T-helper 2 cell treated with Interferon-gamma antibody and Interleukin-4, amounts not matched to agents 5 μg/mL and 100 μg/mL, for 36 hours (primary cell): Measurements from ENCODE around the gene IFI30.
A peak's percentile ranks its signal among the peaks of the same experiment; 100 is the strongest.
"Not testable (repeated sequence)": the region's sequence is repeated elsewhere in the genome, so short reads cannot be mapped to it uniquely, and the experiment has no call there.

ENCODE experiments used
- DNase-seq: peaks from one replicate; pipeline ENCODE4 v3.0.0; 2021; ENCODE audit warnings: low spot score
- H3K27ac Mint-ChIP-seq: one replicate; pipeline ENCODE4 v1.8.0; 2021; ENCODE audit warnings: mild to moderate bottlenecking, mixed read lengths
- H3K27me3 Mint-ChIP-seq: one replicate; pipeline ENCODE4 v1.8.0; 2021; ENCODE audit warnings: low read depth, mixed read lengths
- H3K36me3 Mint-ChIP-seq: one replicate; pipeline ENCODE4 v1.8.0; 2021; ENCODE audit warnings: low read depth, mixed read lengths
- H3K4me1 Mint-ChIP-seq: one replicate; pipeline ENCODE4 v1.8.0; 2021; ENCODE audit warnings: low read depth, mixed read lengths
- H3K4me3 Mint-ChIP-seq: one replicate; pipeline ENCODE4 v1.8.0; 2022; ENCODE audit warnings: mild to moderate bottlenecking, moderate library complexity, mixed read lengths
- H3K9me3 Mint-ChIP-seq: one replicate; pipeline ENCODE4 v1.8.0; 2021; ENCODE audit warnings: mixed read lengths

IFI30 gene

DNA sequence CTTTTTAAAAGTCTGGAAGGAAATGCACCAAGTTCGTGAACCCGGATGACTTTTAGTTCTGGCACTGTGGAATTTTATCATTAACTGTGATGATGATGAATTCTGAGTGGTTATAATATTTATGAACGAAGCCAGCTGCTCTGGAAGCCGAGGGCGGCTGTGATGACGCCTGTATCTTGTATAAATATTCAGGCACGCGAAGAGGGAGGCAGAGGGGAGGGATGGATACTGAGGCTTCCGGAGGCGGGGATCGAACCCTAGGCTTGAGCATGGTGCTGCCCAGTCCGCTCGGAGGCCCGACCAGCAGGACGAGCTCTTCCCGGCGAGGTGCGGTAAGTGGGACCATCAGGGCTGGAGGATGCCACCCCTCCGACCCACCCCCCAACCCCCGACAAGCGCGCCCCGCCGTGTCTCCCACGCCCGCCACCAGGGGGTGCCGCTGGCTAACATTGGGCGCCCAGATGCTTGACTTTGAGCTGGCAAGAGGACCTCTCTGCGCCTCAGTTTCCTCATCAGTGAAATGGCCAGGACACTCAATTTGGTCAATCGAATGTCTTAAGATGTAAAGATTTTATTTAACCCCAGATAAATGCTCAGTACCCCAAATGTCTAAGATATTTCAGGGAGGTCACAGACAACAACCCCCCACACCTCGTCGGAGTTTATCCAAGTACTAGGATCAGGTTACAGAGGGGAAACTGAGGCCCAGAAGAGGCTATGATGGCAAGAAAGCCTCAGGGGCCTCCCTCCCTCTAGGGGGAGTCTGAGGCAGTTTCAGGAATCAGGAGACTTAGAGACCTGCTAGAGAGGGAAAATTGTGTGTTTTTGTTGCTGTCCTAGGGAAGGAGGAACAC lies 34.7 kb downstream of the IFI30 start:
- no peaks in the 10 kb centered on the region for H3K36me3 Mint-ChIP-seq
- H3K4me1 Mint-ChIP-seq, result peaks cover 7% of the 10 kb centered on the region
- peaks cover 6% of the 10 kb centered on the region for H3K27me3 Mint-ChIP-seq
- no peak overlapping the region for H3K4me3 Mint-ChIP-seq
- peak; percentile 34 for DNase-seq
- H3K9me3 Mint-ChIP-seq, result no peaks in the 10 kb centered on the region
- no peak overlapping the region for H3K27ac Mint-ChIP-seq

DNA sequence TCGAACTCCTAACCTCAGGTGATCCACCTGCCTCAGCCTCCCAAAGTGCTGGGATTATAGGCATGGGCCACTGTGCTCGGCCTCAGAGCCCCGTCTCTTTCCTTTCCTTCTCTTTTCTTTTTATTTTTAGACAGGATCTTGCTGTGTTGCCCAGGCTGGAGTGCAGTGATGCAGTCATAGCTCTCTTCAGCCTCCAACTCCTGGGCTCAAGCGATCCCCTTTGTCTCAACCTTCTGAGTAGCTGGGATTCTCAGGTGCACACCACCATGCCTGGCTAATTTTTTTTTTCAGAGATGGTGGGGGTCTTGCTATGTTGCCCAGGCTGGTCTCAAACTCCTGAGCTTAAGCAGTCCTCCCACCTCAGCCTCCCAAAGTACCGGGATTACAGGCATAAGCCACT lies 36.3 kb downstream of the IFI30 start:
- not testable (repeated sequence) for H3K27me3 Mint-ChIP-seq, H3K4me1 Mint-ChIP-seq, H3K4me3 Mint-ChIP-seq, DNase-seq, H3K27ac Mint-ChIP-seq, H3K9me3 Mint-ChIP-seq, H3K36me3 Mint-ChIP-seq

DNA sequence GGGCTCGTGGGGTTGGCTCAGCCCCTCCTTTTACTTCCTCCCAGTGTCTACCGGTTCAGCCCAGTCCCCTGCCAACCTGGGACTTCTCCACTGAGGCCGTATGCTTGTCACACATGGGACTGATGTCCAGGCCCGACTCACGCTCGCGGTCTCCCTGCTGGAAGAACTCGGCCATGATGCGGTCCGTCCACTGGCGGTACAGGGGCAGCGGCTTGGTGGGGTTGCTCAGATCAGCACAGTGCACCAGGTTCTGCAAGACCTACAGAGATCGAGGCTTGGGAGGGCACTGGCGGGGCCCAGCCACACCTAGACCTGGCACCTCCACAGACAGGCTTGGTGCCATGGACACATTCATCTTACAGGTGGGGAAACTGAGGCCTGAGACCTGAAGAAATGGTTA lies 38.1 kb downstream of the IFI30 start:
- Mint-ChIP-seq H3K9me3 (no peaks in the 10 kb centered on the region), H3K27me3 (peaks cover 9% of the 10 kb centered on the region), H3K36me3 (no peaks in the 10 kb centered on the region), H3K27ac (no peak overlapping the region), H3K4me3 (no peak overlapping the region), H3K4me1 (peaks cover 3% of the 10 kb centered on the region)
- no peak for DNase-seq

DNA sequence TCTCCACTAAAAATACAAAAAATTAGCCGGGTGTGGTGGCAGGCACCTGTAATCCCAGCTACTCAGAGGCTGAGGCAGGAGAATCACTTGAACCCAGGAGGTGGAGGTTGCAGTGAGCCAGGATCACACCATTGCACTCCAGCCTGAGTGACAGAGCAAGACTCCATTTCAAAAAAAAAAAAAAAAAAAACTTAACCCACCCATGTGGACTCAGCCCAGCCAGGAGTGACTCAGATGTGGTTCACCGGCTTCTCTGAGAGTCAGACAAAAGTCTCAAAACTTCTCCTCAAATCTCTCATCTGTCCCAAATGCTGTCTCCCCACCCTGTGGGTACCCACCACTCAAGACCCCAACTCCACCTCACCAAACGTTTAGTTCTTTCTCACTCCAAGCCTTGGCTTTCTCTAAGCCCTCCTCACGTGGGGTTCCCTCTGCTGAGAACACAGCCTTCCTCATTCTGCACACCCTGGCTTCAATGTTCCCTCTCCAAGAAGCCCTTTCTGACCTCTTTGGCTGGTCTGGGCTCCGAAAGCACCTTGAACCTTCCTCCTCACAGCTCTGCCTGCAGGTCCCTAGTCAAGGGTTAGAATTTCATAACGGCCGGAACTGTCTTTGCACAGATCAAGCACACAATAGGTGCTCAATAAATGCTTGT lies 41.3 kb downstream of the IFI30 start:
- Mint-ChIP-seq H3K36me3 (no peaks in the 10 kb centered on the region), H3K4me1 (no peaks in the 10 kb centered on the region), H3K27ac (no peak overlapping the region), H3K9me3 (no peaks in the 10 kb centered on the region), H3K27me3 (peaks cover 8% of the 10 kb centered on the region), H3K4me3 (no peak overlapping the region)
- no peak for DNase-seq

DNA sequence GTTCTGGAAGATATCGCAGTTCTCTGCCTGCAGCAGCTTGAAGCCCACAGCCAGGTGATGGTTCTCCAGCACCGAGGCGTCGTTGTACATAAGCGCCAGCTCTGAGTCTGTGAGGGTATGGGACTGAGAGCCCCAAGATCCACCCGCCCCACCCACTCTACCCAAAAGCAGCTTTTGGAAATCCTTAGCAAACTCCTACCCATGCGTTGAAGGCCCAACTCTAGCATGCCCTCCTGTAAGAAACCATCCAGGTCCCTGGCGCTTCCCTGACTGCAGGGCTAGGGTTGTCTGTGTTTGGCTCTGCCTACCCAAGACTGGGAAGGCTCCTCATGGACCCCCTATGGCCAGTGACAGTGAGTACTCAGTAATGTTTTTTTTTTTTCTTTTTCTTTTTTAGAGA lies 43.2 kb downstream of the IFI30 start:
- H3K36me3 Mint-ChIP-seq, result no peaks in the 10 kb centered on the region
- no peak overlapping the region for H3K27ac Mint-ChIP-seq
- H3K4me1 Mint-ChIP-seq, result no peaks in the 10 kb centered on the region
- peaks cover 11% of the 10 kb centered on the region for H3K27me3 Mint-ChIP-seq
- DNase-seq, result no peak
- H3K4me3 Mint-ChIP-seq, result no peak overlapping the region
- no peaks in the 10 kb centered on the region for H3K9me3 Mint-ChIP-seq

DNA sequence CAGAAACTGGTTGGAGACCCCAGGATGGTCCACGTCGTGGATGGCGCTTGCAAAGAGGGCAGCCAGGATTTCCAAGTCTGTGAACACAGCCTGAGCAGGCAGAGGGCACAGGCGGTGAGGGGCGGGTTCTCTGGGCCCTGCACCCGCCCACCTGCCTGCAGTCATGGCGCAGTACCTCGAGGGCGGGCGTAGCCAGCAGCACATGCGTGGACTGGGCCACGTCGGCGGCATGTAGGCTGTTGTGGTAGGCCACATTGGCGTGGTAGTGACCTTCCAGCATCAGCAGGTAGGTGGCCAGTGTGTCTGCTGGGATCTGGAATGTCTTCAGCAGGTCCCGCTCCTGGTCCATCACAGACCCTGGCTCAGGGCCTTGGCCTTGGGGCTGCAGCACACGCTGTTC lies 44.5 kb downstream of the IFI30 start:
- no peak overlapping the region for H3K4me3 Mint-ChIP-seq
- no peak overlapping the region for H3K27ac Mint-ChIP-seq
- H3K27me3 Mint-ChIP-seq, result peaks cover 11% of the 10 kb centered on the region
- no peaks in the 10 kb centered on the region for H3K36me3 Mint-ChIP-seq
- DNase-seq, result no peak
- no peaks in the 10 kb centered on the region for H3K9me3 Mint-ChIP-seq
- no peaks in the 10 kb centered on the region for H3K4me1 Mint-ChIP-seq

DNA sequence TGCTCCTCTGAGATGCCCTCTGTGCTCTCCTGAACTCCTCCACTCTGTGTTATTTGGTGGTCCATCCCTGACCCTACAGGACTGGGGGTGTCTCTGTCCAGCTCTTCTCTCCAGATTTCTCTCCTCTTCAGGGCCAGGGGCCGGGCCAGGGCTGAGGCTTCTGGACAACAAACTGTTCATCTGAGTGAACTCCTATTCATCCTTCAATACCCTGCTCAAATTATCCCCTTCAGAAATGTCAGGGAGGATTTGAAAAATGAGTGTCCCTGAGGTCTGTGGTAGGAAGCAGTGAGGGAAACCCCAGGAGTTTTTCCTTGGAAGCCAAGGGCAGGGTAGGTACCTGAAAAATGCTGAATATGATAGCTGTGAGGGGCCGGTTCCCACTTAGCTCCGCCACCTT lies 45.0 kb downstream of the IFI30 start:
- Mint-ChIP-seq H3K36me3 (no peaks in the 10 kb centered on the region), H3K4me3 (no peak overlapping the region), H3K4me1 (no peaks in the 10 kb centered on the region), H3K9me3 (no peaks in the 10 kb centered on the region), H3K27ac (no peak overlapping the region), H3K27me3 (peaks cover 11% of the 10 kb centered on the region)
- no peak for DNase-seq

DNA sequence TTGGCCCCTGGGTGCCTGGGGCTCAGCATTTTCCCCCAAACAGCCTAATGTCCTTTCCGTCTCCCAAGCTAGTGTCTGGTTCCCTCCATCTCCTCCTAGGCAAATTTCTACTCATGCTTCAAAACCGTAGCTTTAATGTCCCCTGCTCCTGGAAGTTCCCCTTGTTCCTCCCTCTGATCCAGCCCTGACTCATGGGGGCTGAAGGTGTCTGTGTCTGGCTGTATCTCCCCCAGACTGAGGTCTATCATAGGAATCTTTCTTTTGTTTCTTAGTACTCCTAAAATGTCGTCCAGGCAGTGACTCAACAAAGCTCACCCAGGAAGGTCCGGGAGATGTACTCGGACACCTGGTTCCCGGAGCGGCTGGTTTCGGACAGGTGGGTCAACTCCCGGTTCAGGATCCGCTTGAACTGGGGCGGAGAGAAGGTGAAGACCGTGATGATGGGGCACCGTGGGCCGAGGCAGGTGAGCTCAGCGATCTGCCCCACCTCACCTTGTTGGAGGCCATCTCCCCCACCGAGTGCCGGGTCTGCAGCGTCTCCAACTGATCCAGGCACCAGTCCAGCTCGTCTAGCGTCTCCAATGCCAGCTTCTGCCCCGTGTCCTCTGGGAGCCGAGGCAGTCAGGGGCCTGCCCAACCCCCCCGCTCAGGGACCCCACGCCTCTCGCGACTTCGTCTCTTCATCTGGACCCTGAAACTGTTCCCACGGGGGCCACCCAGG lies 46.5 kb downstream of the IFI30 start:
- no peak overlapping the region for H3K4me3 Mint-ChIP-seq
- H3K9me3 Mint-ChIP-seq, result no peaks in the 10 kb centered on the region
- H3K4me1 Mint-ChIP-seq, result peaks cover 8% of the 10 kb centered on the region
- peaks cover 17% of the 10 kb centered on the region for H3K27me3 Mint-ChIP-seq
- H3K27ac Mint-ChIP-seq, result no peak overlapping the region
- no peaks in the 10 kb centered on the region for H3K36me3 Mint-ChIP-seq
- no peak for DNase-seq

DNA sequence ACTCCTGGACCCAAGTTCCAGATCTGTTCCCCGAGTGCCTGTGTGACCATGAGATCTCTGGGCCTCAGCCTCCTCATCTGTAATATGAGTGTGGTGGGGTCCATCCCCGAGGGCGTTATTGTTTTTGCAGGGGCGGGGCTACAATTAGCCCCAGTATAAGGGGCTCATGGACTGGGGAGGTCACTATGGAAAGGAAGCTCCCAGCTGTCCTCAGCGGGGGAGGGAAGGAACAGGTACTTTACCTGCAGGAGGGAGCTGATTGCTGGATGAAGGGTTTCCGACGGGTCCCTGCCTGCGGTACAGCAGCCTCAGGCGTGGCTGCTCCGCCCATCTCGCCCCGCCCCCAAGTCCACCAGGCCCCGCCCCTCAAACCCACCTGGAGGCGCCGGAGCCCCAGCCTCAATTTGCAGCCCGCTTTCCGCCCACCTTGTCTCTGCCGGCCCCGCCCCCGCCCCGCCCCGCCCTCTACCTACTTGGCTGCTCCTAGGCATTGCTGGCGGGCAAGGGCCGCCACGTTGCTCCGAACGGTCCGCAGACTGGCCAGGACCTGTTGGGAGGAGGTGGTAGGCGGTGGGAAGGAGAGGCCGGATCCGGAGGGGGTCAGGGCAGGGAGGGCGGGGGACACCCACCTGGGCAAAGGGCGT lies 47.1 kb downstream of the IFI30 start:
- Mint-ChIP-seq H3K4me3 (no peak overlapping the region), H3K4me1 (peaks cover 8% of the 10 kb centered on the region), H3K36me3 (no peaks in the 10 kb centered on the region), H3K27me3 (peaks cover 22% of the 10 kb centered on the region), H3K9me3 (no peaks in the 10 kb centered on the region), H3K27ac (no peak overlapping the region)
- no peak for DNase-seq

DNA sequence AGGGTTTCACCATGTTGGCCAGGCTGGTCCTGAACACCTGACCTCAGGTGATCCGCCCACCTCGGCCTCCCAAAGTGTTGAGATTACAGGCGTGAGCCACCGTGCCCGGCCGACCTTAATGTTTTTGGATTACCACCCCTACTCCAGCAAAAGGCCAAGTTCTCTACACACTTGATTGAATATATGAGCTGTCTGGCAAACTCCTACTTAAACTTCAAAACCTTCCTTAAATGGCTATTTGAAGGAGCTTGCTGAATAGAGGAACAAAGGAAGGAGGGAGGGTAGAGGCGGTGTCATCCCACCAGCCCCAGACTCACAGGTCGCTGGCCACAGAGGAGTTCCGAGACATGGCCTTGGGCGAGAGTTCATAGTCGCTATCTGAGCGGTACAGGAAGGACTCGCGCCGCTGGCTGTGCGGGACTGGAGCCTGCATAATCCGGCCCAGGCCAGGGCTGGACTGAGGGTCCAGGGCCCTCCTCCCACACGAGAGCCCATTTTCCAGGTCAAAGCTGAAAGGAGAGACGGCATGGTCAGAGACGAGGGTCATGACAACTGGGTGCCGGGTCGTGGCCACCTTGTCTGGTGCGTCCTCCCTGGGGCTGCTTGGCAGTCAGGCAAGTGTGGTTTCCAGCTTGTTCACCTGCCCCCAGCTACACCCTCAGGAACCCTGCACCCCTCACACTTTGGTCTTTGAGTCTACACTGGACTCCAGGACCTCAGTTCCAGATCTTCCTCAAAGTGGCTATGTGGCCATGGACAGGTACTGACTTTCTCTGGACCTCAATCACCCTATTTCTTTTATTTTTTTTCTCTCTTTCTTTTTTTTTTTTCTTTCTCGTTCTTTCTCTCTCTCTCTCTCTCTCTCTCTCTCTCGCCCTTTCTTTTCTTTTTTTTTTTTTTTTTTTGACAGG lies 48.5 kb downstream of the IFI30 start:
- no peak overlapping the region for H3K4me3 Mint-ChIP-seq
- peaks cover 32% of the 10 kb centered on the region for H3K27me3 Mint-ChIP-seq
- no peak for DNase-seq
- H3K9me3 Mint-ChIP-seq, result no peaks in the 10 kb centered on the region
- peaks cover 8% of the 10 kb centered on the region for H3K4me1 Mint-ChIP-seq
- H3K36me3 Mint-ChIP-seq, result no peaks in the 10 kb centered on the region
- H3K27ac Mint-ChIP-seq, result no peak overlapping the region

DNA sequence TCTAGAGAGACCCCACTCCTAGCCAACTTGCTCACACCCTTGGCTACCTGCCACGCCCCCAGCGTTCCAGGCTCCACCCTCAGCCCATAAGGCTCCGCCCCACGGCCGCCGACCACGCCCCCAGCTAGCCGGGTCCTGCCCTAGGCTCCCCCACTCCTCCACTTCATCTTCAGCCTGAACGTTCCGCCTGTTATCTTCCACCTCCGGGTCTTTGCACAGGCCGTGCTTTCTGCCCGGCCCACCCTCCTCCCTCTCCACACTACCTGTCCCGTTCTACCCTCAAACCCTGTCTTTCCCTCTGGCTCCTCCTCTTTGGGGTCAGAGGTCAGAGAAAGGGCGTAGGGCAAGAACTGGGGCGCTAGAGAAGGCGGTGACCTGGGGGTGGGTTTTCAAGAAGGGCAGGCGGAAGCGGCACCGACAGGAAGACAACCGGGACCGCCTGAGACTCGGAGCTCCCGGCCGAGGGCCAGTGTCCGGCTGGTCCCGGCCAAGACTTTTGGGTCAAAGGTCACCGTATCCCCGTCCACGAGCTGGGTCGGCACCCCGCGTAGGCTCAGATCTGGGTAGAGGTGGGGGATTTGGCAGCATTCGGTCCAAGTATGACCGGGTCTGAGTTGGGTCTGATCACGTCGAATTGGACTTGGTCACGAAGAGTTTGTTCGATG lies 50.4 kb downstream of the IFI30 start:
- peaks cover 41% of the 10 kb centered on the region for H3K27me3 Mint-ChIP-seq
- DNase-seq, result no peak
- H3K27ac Mint-ChIP-seq, result no peak overlapping the region
- H3K9me3 Mint-ChIP-seq, result no peaks in the 10 kb centered on the region
- H3K36me3 Mint-ChIP-seq, result no peaks in the 10 kb centered on the region
- peak overlapping the region; percentile 88 for H3K4me3 Mint-ChIP-seq
- peaks cover 8% of the 10 kb centered on the region for H3K4me1 Mint-ChIP-seq

DNA sequence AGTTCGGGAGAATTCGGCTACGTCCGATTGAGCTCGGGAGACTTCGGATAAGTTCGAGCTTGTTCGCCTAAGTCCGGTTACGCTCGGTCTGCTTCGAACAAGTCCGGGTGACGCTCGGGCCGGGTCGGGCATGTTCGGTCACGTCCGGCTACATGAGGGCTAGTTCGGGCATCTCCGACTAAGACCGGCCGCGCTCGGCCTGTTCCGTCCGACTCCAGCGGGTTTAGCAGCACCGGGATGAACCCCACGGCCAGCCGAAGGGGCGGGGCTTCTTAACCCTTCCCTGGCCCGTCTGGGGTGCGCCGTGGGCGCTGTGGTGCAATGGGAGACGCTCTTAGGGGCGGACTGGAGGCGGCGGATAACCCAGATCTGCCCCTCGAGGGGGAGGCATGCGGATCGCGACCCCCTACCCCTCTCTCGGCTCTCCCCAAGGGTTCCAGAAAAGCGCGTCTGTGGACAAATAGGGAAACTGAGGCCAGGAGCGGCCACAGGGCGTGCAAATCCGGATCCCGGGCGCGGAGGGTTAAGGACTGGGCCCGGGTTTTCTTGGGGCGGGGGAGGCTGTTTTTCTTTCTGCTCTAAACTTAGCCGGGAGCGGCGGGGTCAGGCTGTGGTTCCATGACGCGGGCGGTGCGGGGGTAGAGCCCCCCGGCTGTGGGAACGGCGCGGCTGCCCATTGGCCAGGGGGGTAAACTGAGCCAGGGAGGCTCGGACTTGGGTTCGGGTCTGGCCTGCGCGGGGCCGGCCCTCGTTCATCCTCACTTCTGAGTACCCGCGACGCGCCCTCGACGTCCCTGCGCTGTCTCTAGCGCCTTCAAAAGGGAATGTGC lies 51.1 kb downstream of the IFI30 start:
- peaks cover 44% of the 10 kb centered on the region for H3K27me3 Mint-ChIP-seq
- H3K4me1 Mint-ChIP-seq, result peaks cover 8% of the 10 kb centered on the region
- peak overlapping the region; percentile 58 for H3K27ac Mint-ChIP-seq
- DNase-seq, result peak; percentile 91
- H3K9me3 Mint-ChIP-seq, result no peaks in the 10 kb centered on the region
- peak overlapping the region; percentile 88 for H3K4me3 Mint-ChIP-seq
- no peaks in the 10 kb centered on the region for H3K36me3 Mint-ChIP-seq
